GM15510 (cell line): ENCODE measurements around the gene JAK1.

ENCODE experiments used
- POLR2A ChIP-seq: IDR thresholded peaks from 3 replicates; pipeline ENCODE4 v1.6.1; 2011; ENCODE audit warnings: borderline replicate concordance; ENCODE audit not compliant: insufficient read length; ENCODE audit errors: extremely low read depth

Gene JAK1

GRCh38 chr1:64966158-64966971, at the start of gene JAK1:
Gene JAK1 (minus strand): TSS chr1:64966549. CDS start chr1:64886264, 80,285 bp downstream.
- peak; percentile 84 for TF ChIP-seq POLR2A

- TF ChIP-seq POLR2A, result no peak
These were observed 48.0 kb upstream of the JAK1 start for GRCh38 chr1:65014321-65014720.

GRCh38 chr1:65011983-65012382, 45.6 kb upstream of the JAK1 start:
- TF ChIP-seq POLR2A, result no peak

- TF ChIP-seq POLR2A, result no peak
These were observed 43.5 kb upstream of the JAK1 start for GRCh38 chr1:65009724-65010420.

GRCh38 chr1:65009176-65009575, 42.8 kb upstream of the JAK1 start:
- TF ChIP-seq POLR2A, result no peak

DNA sequence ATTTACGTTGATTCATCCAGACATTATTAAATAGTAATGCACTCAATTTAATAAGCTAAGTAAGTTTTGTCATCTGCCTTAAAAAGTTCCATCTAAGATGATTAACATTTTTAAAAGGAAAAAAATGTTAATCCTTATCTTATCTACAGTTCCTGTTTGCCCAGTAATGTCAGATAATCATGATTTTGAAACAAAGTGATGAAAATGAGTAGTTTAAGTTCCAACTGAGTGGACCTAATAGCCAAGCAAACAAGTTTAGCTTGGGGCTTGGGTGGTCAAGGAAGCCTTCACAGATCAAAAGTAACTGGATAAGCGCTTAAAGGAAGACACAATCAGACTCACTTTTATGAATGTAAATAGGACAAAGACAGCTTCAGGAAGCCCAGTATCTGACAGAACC, 40.5 kb upstream of the JAK1 start:
- TF ChIP-seq POLR2A, result no peak

GRCh38 chr1:65003316-65003664, 36.9 kb upstream of the JAK1 start:
- no peak for TF ChIP-seq POLR2A

DNA sequence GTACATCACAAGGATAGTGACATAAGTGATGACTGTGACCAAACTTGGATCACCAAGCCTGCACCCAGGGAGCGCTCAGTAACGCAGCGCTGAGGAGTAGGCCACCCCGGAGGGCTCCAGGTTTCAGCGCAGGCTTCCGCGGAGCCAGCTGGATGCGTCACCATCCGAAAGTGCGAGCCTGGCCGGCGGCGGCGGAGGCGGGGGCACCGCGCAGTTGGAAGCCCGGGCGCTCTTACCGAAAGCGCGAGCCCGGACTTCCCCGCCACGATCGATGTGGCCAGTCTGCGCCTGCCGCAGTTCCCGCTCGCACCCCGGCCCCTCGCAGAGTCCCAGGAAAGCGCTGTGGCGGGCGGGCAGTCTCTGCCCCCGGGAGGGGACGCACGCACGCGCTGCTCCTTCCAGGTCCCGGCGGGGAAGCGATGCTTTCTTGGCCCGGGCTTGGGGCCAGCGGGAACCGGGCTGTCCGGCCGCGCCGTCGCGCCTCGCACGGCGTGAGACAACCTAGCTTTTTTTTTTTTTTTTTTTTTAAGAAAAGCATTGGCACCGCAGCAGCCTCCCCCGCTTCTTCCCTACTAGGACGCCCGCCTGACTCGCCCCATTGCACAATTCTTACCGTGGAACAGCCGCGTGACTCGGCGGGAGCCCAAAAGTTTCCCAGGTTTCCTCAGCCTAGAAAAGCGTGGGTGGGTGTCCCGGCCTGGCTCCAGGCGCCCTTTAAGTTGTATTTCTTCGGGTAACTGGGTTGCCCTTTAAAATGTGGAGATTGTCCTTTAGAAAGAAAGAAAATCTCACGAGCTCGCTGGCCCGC, 36.4 kb upstream of the JAK1 start:
- TF ChIP-seq POLR2A, result no peak

- TF ChIP-seq POLR2A, result no peak
These were observed 35.8 kb upstream of the JAK1 start for GRCh38 chr1:65002156-65002507.

DNA sequence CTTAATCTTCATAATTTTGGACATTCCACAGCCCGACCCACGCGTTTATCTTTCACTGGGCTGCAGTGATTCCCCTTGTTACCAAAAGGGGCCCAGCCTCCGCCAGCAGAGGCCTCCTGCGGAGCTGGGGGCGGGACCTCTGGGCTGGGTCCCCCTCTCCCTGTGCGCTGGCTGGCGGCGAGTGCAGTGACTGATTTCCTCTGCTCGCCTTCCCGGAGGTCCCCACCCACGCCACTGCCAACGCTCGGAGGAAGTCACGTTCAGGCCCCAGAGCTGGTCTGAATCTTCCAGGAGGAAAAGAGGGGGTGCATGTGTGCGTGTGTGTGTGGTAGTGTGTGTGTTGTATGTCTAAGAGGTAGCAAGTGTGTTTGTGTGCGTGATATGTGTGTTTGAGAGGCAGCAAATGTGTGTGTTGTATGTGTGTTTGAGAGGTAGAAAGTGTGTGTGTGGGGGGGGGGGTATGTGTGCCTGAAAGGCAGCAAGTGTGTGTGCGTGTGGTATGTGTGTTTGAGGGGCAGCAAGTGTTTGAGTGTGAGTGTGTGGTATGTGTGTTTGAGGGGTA, 35.0 kb upstream of the JAK1 start:
- no peak for TF ChIP-seq POLR2A

- TF ChIP-seq POLR2A, result no peak
These were observed 30.4 kb upstream of the JAK1 start for GRCh38 chr1:64996541-64997257.

- TF ChIP-seq POLR2A, result no peak
These were observed 29.0 kb upstream of the JAK1 start for GRCh38 chr1:64995316-64995715.

GRCh38 chr1:64986903-64987871, 20.8 kb upstream of the JAK1 start:
- no peak for TF ChIP-seq POLR2A
